ENCODE results near the gene IRX2. TPM values are rescaled to one million over a fixed set of nuclear protein-coding genes. Genes with fewer than 3 reads are reported as not detected.

Gene IRX2
- total and polyA plus RNA-seq, 2 donors (not counting 3 experiments of a cell fraction or from before 2014, with no cell fraction given): not detected

DNA sequence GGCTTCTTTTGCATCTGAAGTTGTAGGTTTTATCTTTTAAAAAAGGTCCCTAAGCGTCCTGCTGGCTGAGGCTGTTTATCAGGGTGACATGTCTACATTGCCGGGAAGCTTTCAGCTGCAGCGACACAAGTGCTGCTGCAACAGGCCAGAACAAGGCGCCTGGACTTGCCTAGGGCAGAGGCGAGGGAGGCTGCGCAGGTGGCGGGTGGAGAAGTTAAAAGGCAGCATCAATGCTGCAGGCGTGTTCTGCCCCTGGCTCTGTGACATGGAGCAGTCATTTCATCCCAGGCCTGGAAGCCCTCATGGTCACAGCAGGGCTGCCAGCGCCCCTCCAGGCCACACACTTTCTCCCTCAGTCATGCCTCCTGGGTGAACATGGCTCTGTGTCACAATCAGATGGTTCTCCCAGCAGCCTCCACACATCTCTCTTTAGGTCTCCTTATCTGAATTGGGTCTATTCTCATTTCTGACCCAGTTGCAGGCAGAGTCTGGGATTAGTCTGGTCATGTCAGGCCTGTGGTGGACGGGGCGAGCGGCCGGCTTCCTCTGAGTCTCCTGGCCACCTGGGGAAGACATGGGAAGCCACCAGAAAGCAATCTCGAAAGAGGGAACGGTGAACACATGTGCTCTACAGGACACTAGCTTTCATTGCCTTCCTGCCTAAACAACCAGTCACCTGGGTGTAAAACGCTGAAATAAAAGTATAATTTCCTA is 41.3 kb downstream of the IRX2 start:
- no peaks in the 10 kb centered on the region for H3K79me2 ChIP-seq (ENCODE audit: control insufficient read depth, insufficient read depth, low read length)
- no peaks in the 10 kb centered on the region for H3K9me3 ChIP-seq (replicated peaks; ENCODE audit: control insufficient read depth, insufficient read depth, low read length)
- dilution Hi-C loops (cut with MboI; ENCODE audit: extremely low pct_ligation_motif_present, low sequenced_read_pairs): no loop called here
- TF ChIP-seq MAX (IDR thresholded peaks at IDR 0.05; ENCODE audit: insufficient read depth, insufficient read length) (no peak), MYC (IDR thresholded peaks at IDR 0.05; ENCODE audit: low read depth, low read length) (no peak), EZH2 (IDR thresholded peaks at IDR 0.05; ENCODE audit: borderline replicate concordance, low read depth, low read length, severe bottlenecking) (no peak), JUN (IDR thresholded peaks at IDR 0.05; ENCODE audit: borderline replicate concordance, insufficient read depth, insufficient read length, low read depth) (no peak), FOS (IDR thresholded peaks at IDR 0.05; ENCODE audit: borderline replicate concordance, insufficient read depth, low read length) (no peak)
- TF ChIP-seq, protein P1, sequence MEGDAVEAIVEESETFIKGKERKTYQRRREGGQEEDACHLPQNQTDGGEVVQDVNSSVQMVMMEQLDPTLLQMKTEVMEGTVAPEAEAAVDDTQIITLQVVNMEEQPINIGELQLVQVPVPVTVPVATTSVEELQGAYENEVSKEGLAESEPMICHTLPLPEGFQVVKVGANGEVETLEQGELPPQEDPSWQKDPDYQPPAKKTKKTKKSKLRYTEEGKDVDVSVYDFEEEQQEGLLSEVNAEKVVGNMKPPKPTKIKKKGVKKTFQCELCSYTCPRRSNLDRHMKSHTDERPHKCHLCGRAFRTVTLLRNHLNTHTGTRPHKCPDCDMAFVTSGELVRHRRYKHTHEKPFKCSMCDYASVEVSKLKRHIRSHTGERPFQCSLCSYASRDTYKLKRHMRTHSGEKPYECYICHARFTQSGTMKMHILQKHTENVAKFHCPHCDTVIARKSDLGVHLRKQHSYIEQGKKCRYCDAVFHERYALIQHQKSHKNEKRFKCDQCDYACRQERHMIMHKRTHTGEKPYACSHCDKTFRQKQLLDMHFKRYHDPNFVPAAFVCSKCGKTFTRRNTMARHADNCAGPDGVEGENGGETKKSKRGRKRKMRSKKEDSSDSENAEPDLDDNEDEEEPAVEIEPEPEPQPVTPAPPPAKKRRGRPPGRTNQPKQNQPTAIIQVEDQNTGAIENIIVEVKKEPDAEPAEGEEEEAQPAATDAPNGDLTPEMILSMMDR (IDR thresholded peaks at IDR 0.05; ENCODE audit: extremely low read depth in 1 of 2, insufficient read depth in 1 of 2, low read depth in 1 of 2, low read length in 2 of 2): no peak
- no peaks in the 10 kb centered on the region for H4K20me1 ChIP-seq (replicated peaks; ENCODE audit: control insufficient read depth, extremely low read depth, insufficient read depth, low read length)
- intact Hi-C loops (cut with micrococcal nuclease): no loop called here
- ChIA-PET POLR2A (no interaction called here), CTCF (no interaction called here)
- H3K27ac ChIP-seq (ENCODE audit: insufficient read depth, low read depth, low read length): no peak overlapping the region
- no peak overlapping the region for H2AFZ ChIP-seq (ENCODE audit: low read depth, low read length)
- no peak overlapping the region for H3K4me3 ChIP-seq (replicated peaks in 1 of 3; ENCODE audit: insufficient read depth in 1 of 3, low read depth in 1 of 3, low read length in 3 of 3)
- FAIRE-seq: no peak
- BruUV-seq (replicated peaks): no TSS peak
- H3K36me3 ChIP-seq (ENCODE audit: control insufficient read depth in 2 of 2, extremely low read depth in 1 of 2, insufficient read depth in 2 of 2, low read length in 2 of 2): no peaks in the 10 kb centered on the region
- no peak overlapping the region for H3K9ac ChIP-seq (replicated peaks; ENCODE audit: extremely low read depth, insufficient read depth, low read length)
- H3K9me1 ChIP-seq (replicated peaks; ENCODE audit: control insufficient read depth, extremely low read depth, insufficient read depth, low read length): no peaks in the 10 kb centered on the region
- no peaks in the 10 kb centered on the region for H3K4me1 ChIP-seq (ENCODE audit: control insufficient read depth, extremely low read depth, insufficient read depth, low read length)
- H3K4me2 ChIP-seq (ENCODE audit: insufficient read depth, low read length): no peak overlapping the region
- H3K27me3 ChIP-seq (ENCODE audit: control insufficient read depth in 2 of 2, insufficient read depth in 2 of 2, low read length in 2 of 2): no peaks in the 10 kb centered on the region
- DNase-seq (ENCODE audit: low read depth, low spot score): no peak
